IMR-90 (cell line): Measurements from ENCODE around the gene IFIT1B.

Experiments
- BHLHE40 ChIP-seq: fragments of 150-350 bp; IDR thresholded peaks from 2 replicates; pipeline ENCODE4 v1.6.1; 2016; ENCODE audit warnings: mild to moderate bottlenecking, low read depth, low read length
- CEBPB ChIP-seq: IDR thresholded peaks from 2 replicates; pipeline ENCODE4 v1.6.1; 2012; ENCODE audit warnings: low read depth, low read length, improper control_type of control experiment
- CTCF ChIP-seq: conservative IDR thresholded peaks from 2 replicates; pipeline ENCODE4 v1.5.1; 2012; ENCODE audit warnings: mild to moderate bottlenecking, low read depth, low read length, improper control_type of control experiment
- ELK1 ChIP-seq: fragments of 150-350 bp; IDR thresholded peaks from 2 replicates; pipeline ENCODE4 v1.6.1; 2016; ENCODE audit warnings: low read depth, mild to moderate bottlenecking, low read length, moderate library complexity, borderline replicate concordance
- FOS ChIP-seq: fragments of 150-350 bp; IDR thresholded peaks from 2 replicates; pipeline ENCODE4 v1.6.1; 2016; ENCODE audit warnings: low read depth, low read length
- MAFK ChIP-seq: IDR thresholded peaks from 2 replicates; pipeline ENCODE4 v1.6.1; 2012; ENCODE audit warnings: low read depth, low read length, improper control_type of control experiment
- NFE2L2 ChIP-seq: fragments of 150-350 bp; IDR thresholded peaks from 2 replicates; pipeline ENCODE4 v1.6.1; 2016; ENCODE audit warnings: low read depth, mild to moderate bottlenecking, low read length
- POLR2A ChIP-seq: IDR thresholded peaks from 2 replicates; pipeline ENCODE4 v1.6.1; 2012; ENCODE audit warnings: mild to moderate bottlenecking, low read depth, low read length
- RCOR1 ChIP-seq: IDR thresholded peaks from 2 replicates; pipeline ENCODE4 v1.6.1; 2012; ENCODE audit warnings: mild to moderate bottlenecking, low read length, improper control_type of control experiment; ENCODE audit not compliant: insufficient replicate concordance
- RFX5 ChIP-seq: IDR thresholded peaks from 2 replicates; pipeline ENCODE4 v1.8.0; 2012; ENCODE audit warnings: low read depth, mild to moderate bottlenecking, low read length, moderate library complexity
- SMC3 ChIP-seq: fragments of 150-350 bp; IDR thresholded peaks from 2 replicates; pipeline ENCODE4 v1.6.1; 2016; ENCODE audit warnings: low read depth, mild to moderate bottlenecking, antibody characterized with exemption, low read length, moderate library complexity
- USF2 ChIP-seq: fragments of 150-350 bp; IDR thresholded peaks from 2 replicates; pipeline ENCODE4 v1.6.1; 2017; ENCODE audit warnings: mild to moderate bottlenecking, antibody characterized with exemption, low read length, low read depth

GRCh38 chr10:89377705-89378637, at the start of gene IFIT1B:
- TF ChIP-seq CTCF, result no peak
- no peak for TF ChIP-seq POLR2A
- TF ChIP-seq ELK1, result no peak
- TF ChIP-seq BHLHE40, result no peak
- TF ChIP-seq RCOR1, result no peak
- no peak for TF ChIP-seq RFX5
- TF ChIP-seq USF2, result no peak
- TF ChIP-seq SMC3, result no peak
- TF ChIP-seq CEBPB, result no peak
- TF ChIP-seq MAFK, result no peak
- TF ChIP-seq NFE2L2, result no peak
- TF ChIP-seq FOS, result no peak
